Measurements from ENCODE around the gene TSPAN8. TPM values are rescaled to one million over a fixed set of nuclear protein-coding genes. Genes with fewer than 3 reads are reported as not detected.

TSPAN8 gene
- total and polyA plus RNA-seq, 9 of the 15 experiments (the other 6 are each of a cell fraction or from before 2014, with no cell fraction given): 0.11 to 0.55 (median 0.25) TPM; not detected in 2

DNA sequence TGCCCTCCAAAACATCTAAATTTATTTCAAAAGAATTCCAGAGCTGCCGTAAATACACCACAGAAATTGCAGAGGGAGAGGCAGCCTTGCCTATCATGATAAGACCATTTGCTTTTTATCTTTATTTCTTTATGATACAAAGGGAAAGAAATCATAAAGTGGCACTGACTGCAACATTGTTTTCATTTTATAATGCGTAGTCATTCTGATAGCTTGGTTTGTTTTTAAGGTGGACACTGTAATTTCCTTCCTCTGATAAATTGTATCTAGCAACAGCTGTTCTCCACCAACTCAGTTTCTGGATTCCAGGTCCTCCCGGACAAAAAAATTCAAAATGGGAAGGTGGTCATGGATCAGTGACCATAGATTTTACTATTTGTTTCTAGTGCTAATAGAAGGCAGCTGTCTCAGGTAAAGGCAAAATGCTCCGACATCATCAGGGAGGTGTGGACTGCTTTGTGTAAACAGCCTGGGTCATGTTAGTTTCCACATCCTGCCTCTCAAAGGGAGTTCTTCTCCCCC, 623 bp upstream of the TSPAN8 start:
- Histone ChIP-seq H3K79me2 (ENCODE audit: control insufficient read depth, insufficient read depth, low read length) (no peaks in the 10 kb centered on the region), H3K4me2 (ENCODE audit: insufficient read depth, low read length) (no peak overlapping the region), H3K9ac (ENCODE audit: insufficient read depth in 1 of 2, low read depth in 2 of 2, low read length in 2 of 2) (no peak overlapping the region), H3K4me3 (no peak overlapping the region), H3K27me3 (ENCODE audit: control insufficient read depth in 2 of 2, insufficient read depth in 2 of 2, low read length in 2 of 2) (no peaks in the 10 kb centered on the region; a peak in 1 of 5 replicates), H3K9me1 (ENCODE audit: control insufficient read depth, insufficient read depth, low read length) (no peaks in the 10 kb centered on the region), H3K4me1 (replicated peaks in 1 of 2; ENCODE audit: control insufficient read depth in 2 of 2, insufficient read depth in 2 of 2, low read length in 2 of 2) (no peaks in the 10 kb centered on the region), H3K36me3 (ENCODE audit: control insufficient read depth, insufficient read depth, low read length) (no peaks in the 10 kb centered on the region), H4K20me1 (replicated peaks; ENCODE audit: control insufficient read depth, insufficient read depth, low read length) (no peaks in the 10 kb centered on the region), H3K9me3 (replicated peaks; ENCODE audit: control insufficient read depth, insufficient read depth, low read depth, low read length) (no peaks in the 10 kb centered on the region), H2AFZ (ENCODE audit: low read depth, low read length) (no peak overlapping the region), H3K27ac (ENCODE audit: extremely low read depth, low read depth, low read length) (no peak overlapping the region)
- ChIA-PET CTCF (ENCODE audit: low intra/inter-chr PET ratio) (no interaction called here), POLR2A (interaction anchor here (0.8 kb wide), 1 partner anchor 34 kb away, joined by 3 read pairs; no protein-coding TSS in a partner anchor)
- ATAC-seq: no peak
- WGBS (ENCODE audit: insufficient coverage, low coverage, missing lambda C conversion rate): 1% methylated on average over 4 of the region's 4 CpGs
- intact Hi-C loops (cut with micrococcal nuclease): no loop called here
- no TSS peak for BruUV-seq (replicated peaks)
- DNase-seq (ENCODE audit: extremely low read depth in 1 of 4, low spot score in 3 of 4): no peak
- in situ Hi-C loops (cut with MboI): no loop called here
- TF ChIP-seq CHCHD3 (CRISPR knock-in tag; IDR thresholded peaks at IDR 0.05) (no peak), MED1 (CRISPR knock-in tag; IDR thresholded peaks at IDR 0.05; ENCODE audit: borderline replicate concordance) (no peak), E2F4 (CRISPR knock-in tag; IDR thresholded peaks at IDR 0.05; ENCODE audit: low read depth) (no peak), TRIM28 (IDR thresholded peaks at IDR 0.05) (no peak), CBX3 (IDR thresholded peaks at IDR 0.05; ENCODE audit: borderline replicate concordance in 1 of 2, low read length in 2 of 2) (no peak), POU5F1 (IDR thresholded peaks at IDR 0.05; ENCODE audit: borderline replicate concordance, low read depth, low read length, partially characterized antibody) (no peak), ZNF140 (CRISPR knock-in tag; IDR thresholded peaks at IDR 0.05) (no peak), ZNF146 (CRISPR knock-in tag; IDR thresholded peaks at IDR 0.05; ENCODE audit: unreplicated experiment) (no peak), RBFOX2 (IDR thresholded peaks at IDR 0.05; ENCODE audit: low read depth, low read length) (no peak), MLLT1 (IDR thresholded peaks at IDR 0.05) (no peak)
- no peak for FAIRE-seq
